GM13976 (cell line): ENCODE results near the gene ZBTB17.
A peak's percentile ranks its signal among the peaks of the same experiment; 100 is the strongest.

Source experiments
- DNase-seq: peaks from one replicate; pipeline ENCODE4 v3.0.0; 2012; ENCODE audit warnings: low spot score
- CTCF ChIP-seq: IDR thresholded peaks from 2 replicates; pipeline ENCODE4 v1.5.1; 2012; ENCODE audit warnings: borderline replicate concordance, mild to moderate bottlenecking; ENCODE audit not compliant: insufficient read depth; ENCODE audit errors: extremely low read depth, missing control alignments, control extremely low read depth
- in situ Hi-C: fragments of 300-500 bp; cut with MboI; formaldehyde crosslinking; loops from one replicate; pipeline ENCODE4 v1.12.0; 2022; ENCODE audit warnings: low sequenced_read_pairs, mixed read lengths, inconsistent platforms; ENCODE audit not compliant: unreplicated experiment

Gene ZBTB17

GRCh38 chr1:16015960-16016901 lies 40.3 kb upstream of the ZBTB17 start:
- in situ Hi-C loops = no loop called here
- no peak for TF ChIP-seq CTCF

DNA sequence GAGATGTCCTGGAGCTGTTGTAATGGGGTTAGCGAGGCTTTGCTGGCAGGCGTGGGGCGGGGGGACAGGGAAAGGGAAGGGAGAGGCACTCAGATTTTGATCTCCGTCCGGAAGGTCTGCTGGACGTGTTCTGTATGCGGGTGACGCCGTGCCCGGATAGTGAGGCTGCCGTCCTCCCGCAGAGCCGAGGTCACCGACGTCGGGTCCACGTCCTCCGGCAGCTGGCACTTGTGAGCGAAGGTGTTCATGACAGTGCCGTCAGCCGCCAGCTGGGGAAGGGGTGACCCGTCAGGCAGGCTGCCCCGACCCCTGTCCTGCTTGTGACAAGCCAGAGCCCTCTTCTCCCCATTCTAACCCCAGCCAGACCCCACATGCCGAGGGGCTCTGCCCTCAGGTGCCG lies 39.6 kb upstream of the ZBTB17 start:
- DNase-seq = no peak
- in situ Hi-C loops = no loop called here
- TF ChIP-seq CTCF = no peak

More at GRCh38 chr1:16015960-16016901, 40.3 kb upstream of the ZBTB17 start:
- DNase-seq = peak; percentile 47

GRCh38 chr1:16014509-16015482 lies 38.9 kb upstream of the ZBTB17 start:
- in situ Hi-C loops = no loop called here
- TF ChIP-seq CTCF = no peak
- DNase-seq = no peak

DNA sequence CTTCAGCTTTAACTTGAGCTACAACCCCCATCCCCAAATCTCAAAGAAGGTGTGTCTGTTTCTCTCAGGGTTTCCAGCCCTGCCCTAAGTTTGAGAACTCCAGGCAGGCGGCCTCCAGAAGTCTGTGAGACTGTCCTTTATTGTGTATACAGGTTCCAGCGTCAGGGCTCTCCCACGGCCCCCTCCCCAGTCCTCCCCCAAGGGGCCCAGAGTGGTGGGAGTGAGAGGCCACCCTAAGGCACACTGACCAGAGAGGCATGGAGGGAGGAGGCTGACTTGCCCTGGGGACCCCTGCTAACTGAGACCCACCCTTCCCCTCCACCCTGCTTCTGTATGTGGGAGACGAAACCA lies 38.0 kb upstream of the ZBTB17 start:
- in situ Hi-C loops = no loop called here
- no peak for TF ChIP-seq CTCF
- DNase-seq = no peak

GRCh38 chr1:16013220-16013907 lies 37.5 kb upstream of the ZBTB17 start:
- in situ Hi-C loops = no loop called here
- peak; percentile 80 for DNase-seq
- TF ChIP-seq CTCF = no peak

- DNase-seq = peak; percentile 79
- no peak for TF ChIP-seq CTCF
- in situ Hi-C loops = no loop called here
These were observed 36.8 kb upstream of the ZBTB17 start for GRCh38 chr1:16012590-16013219.
